DMS153 treated with DMSO at 0.1 percent for 48 hours (cell line): ENCODE data around the gene CD164L2.
A peak's percentile ranks its signal among the peaks of the same experiment; 100 is the strongest.
"Not testable (repeated sequence)": the region's sequence is repeated elsewhere in the genome, so short reads cannot be mapped to it uniquely, and the experiment has no call there.

Source experiments
- DNase-seq: peaks from one replicate; lab custom pipeline; 2025; ENCODE audit not compliant: unreplicated experiment; lab: John Stamatoyannopoulos, UW

CD164L2 gene

DNA sequence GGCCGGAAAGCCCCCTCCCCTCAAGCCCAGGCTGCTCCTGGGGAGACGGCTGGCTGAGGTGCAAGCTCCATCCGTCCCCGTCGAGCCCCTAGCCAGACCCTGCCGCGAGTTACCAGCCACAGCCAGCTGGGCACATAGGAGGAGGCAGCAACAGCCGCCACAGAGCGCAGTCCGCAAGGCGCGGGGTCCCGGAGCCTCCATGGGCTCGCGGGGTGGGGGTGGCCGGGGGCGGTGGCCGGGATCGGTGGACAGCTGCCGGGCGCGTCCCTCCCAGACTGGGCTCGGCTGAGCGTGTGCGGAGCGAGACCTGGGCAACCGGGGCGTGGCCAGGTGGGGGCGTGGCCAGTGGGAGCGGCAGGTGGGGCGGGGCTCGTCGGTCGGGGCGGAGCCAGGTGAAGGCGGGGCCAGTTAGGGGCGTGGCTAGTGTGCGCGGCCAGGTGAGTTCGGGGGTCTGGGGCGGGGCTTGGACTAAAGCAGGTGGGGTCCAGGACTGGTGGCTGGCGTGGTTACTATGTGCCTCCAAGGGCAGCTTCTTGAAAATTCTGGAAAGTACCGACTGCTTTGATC, at the start of gene CD164L2:
Gene CD164L2 (minus strand): TSS at position 295 of the 567 bp plus-strand sequence. CDS start 94 bp downstream, at position 201.
- DNase-seq, result peak; percentile 39

DNA sequence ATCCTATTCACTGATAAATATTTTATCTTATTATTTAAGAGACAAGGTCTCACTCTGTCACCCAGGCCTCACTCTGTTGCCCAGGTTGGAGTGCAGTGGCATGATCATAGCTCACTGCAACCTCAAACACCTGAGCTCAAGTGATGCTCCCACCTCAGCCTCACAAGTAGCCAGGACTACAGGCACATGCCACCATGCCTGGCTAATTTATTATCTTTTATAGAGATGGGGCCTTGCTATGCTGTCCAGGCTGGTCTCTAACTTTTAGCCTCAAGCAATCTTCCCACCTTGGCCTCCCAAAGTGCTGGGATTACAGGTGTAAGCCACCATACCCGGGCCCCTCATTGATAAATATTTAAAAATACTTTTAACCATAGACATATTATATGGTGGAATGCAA, 49.6 kb upstream of the CD164L2 start:
- not testable (repeated sequence) for DNase-seq

DNA sequence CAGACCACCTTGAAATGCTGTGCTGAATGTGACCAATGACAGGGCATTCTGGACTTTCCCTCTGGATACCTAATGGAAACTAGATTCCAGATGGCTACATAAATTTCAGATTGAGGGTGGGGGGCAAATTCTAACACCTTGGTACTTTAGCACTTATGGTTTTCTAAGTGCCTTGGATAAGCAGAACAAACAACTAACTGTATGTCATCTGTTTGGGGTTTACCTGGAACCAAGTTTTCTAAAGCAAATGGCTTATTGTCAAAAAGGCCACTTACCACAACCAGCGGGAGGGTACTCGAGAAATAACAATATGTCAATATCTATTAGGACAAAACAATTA, 48.4 kb upstream of the CD164L2 start:
- no peak for DNase-seq

DNA sequence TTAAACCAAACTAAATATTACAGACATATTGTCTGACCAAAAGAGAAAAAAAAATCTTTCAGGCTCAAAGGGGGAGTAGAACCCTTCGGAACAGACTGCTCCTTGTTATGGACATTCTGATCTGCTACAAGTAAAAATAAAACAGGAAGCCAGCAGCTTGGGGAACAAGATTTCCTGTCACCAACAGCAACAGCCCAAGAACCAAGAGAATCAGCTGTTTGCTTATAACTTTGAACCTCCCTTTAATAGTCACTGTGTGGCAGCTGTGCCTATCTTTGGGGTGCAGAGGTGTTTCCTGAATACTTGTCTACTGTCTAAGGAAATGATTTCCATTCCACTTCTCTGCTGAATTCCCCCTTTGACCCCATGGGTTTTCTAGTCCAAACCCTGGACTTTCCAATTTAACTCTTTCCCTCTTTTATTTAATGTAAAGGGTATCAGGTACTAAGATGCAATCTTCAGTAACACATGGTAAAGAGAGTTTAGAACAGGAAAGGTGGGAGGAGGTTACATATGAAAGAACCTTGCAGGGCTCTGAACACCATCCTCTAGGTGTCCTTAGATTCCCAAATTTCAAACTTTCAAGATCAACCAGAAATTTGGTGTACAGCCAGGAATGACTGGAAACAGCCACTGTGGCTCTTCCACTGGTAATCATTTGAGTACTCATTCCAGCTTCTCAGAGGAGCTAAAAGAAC, 47.9 kb upstream of the CD164L2 start:
- no peak for DNase-seq

DNA sequence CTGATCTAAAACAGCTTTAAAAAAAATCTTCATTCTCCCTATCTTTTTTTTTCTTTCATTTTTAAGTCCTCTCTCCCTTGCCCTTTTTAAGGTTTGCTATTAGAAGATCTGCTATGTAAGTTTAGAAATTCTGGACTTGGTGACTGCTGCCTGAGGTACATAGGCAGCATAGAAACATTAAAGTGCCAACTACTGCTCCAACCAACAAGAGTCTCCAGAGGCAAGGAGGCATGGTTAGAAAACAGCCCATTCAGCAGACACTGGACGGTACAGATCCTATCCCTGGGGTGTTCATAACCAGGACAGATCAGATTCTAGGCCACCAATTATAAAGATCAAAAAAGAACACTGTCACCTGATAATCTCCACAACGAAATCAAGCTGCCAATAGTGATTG, 45.9 kb upstream of the CD164L2 start:
- no peak for DNase-seq

DNA sequence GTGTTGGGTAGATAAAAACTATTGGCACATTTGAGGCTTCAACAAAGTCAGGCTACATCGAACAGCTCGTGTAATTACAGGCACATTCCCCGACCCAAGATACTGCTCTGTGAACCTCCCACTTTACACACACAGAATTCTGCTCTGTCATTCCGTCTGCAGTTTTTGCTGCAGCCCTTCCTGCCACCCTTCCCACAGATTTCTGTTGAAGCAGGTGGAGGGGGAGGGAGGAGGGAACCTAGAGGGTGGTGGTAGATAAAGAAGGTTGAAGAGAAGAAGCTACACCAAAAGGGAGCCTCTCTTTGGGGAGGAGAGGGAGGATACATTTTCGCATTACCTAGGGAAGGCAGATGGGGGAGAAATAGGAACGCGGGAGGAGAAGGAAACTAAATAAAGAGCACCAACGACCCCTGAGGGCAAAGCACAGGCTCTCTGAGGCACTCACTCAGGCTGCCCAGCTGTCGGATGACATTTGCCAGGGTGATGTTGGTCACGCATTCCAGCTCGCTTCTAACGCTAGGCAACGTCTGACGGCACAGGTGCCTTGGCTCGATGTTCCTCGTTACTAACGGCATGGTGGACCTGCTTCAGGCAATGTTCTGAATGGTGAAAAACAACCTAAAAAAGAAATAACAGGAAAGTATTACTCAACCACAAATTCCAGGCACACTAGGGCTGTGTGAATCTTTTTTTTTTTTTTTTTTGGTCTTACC, 45.3 kb upstream of the CD164L2 start:
- DNase-seq, result no peak

DNA sequence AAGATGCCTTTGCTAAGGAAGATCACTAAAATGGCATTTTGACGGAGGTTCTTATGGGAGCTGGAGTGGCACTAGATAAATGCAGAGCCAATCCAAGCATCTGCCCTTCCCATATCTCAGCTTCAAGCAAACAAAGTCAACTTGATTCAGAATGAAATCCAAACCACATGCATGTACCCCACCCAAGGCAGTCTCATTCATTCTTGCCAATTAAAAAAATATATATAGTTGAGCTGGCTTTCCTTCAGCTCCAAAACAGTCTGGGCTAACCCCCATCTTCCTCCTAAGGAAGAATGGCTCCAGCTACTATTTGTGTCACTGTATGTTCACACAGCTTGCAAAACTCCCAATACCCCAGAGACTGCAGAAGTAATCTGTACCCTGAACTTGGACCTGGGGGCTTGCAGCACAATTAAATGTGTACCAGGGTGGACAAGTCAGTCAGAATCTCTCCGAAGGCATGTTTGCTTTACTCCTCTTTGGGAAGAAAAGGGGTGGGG, 44.7 kb upstream of the CD164L2 start:
- DNase-seq, result no peak

DNA sequence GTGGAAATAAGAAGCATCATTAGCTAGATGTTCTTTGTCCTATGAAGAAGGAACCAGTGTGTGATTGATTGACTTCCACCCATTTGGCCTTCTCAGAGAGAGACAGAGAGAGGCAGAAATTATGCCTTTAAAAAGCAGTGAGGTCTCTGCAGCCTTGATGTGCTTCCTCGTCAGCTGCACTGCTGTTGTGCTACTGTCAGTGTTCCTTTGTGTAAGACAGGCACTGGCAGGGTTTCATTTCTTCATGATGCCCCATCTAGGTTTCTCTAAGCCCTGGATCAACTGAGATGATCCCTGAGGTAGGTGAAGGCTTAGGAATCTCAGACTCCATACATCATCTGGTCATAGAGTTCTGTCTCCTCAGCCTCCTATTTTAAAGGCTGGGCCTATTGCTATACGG, 44.2 kb upstream of the CD164L2 start:
- no peak for DNase-seq

DNA sequence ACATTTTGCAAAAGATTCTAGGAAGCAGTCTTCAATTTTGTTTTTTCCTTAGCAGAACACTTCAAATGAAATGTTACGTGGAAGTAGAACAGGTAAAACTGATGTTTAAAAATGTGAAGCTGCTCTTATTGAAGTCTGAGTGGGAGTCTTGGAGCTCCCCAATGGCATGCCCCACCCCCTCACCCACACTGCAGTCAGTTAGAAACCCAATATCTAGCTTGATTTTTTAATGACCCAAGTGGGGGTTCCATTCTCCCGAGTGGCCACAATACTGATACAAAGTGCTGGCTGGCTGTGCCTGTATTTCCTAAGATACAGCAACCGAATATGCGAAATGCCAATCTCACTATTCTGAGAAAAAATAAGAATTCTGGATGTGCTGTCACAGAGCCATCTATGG, 40.6 kb upstream of the CD164L2 start:
- DNase-seq, result no peak

DNA sequence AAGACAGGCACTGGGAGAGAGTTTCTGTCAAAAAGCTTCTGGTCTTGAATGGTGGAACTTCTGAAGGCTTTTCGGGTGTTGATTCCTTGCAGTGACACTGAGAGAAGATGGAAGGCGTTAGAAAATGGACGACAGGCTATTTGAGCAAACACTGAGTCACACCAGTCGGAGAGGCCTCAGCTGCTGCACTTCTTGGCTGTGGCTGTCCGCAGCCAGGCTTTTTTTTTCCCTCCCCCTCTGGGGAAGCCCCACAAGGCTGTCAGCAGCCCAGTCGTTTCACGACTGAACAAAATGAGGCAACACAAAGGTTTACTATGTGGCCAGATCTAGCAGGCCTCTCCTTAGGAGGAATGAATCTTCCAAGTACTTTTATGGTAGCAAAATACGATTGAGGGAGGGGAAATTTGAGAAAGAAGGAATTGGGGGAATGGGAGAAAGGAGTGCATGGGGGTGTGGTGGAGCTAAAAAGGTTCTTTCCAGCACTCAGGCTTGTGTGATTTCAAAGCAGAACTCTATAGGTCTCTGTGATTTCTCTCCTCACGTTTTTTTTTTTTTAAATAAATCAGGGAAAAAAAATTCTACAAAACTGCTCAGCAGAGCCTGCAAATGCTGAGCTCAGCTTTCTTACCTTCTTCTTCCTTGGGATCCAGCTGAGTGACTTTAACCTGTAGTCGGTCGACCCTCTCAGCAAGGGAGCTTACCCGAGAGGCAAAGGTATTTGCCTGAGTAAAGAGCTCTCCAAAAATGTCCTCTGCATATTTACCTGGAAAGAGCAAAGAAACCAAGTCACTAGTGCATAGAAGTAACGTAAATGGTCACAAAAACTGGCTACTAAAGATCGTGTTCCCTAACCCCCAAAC, 35.4 kb upstream of the CD164L2 start:
- no peak for DNase-seq

DNA sequence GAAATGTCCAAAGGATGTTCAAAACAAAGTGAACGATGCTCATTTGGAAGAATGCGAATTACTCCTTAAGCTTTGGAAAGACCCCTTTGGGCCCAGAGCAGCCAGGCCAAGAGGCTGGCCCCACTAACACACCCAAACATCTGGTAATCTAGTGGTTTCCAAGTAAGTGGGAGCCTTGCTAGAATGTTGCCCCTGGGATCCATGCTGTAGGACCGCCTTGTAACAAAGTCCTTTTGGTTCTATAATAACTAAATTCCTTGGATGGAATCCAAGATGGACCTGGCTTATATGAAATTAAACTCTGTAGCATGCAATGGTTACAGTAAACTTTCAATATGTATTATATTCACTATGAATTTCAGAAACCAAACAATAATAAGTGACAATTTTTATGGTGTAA, 34.6 kb upstream of the CD164L2 start:
- DNase-seq, result no peak

DNA sequence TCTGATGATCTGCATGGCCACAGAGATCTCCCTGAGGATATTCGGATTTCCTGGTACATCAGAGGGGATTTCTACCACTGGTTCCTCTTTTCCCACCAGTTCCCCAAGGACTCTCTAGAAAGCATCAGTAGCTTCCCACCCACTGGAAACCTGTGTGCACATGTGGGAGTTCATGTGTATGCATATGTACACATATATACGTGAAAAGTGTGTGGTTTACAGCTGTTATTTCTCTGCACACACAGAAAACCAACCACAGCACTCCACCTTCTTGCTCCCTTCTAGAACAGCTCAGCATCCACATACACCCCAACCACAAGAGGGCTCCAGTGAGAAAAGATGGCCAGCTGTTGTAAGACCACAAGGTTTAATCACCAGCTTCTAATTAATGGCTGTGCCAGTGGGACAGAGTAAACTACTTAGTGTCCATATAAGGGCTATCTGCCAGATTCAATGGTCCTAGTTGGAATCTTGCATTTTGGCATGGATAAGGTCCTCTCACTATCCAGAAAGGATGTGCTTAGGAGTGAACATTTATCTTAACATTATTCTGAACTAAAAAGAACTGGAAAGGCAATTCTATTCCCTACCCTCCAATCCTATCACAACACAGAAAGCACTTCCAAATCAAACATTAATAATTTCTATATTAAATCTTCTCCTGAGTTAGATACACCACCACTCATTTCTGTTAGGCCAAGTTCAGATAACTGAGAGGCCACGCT, 33.4 kb upstream of the CD164L2 start:
- peak; percentile 62 for DNase-seq

DNA sequence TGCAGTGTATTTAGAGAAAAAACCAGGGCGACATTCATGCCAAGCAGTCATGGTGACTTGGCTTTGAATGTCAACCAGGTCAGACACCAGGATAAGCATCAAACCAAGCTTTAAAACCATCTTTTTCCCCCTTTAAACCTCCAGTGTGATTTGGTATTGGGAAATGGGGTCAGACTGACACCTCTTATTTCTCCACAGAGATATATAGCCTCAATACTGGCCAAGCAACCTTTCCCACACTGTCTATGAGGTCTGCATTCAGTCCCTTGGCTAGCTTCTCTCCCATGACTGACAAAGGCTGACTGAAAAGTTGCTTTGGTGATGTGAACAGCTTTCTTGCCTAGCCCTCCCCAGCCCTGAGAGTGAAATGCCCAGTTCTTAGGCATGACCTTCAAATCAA, 31.0 kb upstream of the CD164L2 start:
- no peak for DNase-seq

DNA sequence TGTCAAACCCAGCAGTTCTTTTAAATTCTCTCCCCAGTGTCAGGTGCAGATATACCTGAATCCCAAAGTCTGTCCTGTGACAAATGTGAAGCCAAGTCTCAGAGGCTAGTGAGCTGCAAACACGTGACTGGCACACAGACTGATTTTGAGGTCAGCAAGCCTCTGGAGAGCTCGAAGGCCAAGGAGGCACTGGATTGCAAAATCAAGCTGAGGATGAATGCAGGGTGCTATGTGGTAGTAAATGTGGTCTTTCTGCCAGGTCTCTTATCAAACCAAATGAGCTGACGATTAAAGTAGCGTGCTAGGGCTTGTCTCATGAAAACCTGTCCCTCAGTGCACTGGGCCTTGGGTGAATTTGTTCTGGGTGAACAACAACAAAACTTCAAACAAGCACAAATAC, 29.9 kb upstream of the CD164L2 start:
- no peak for DNase-seq

DNA sequence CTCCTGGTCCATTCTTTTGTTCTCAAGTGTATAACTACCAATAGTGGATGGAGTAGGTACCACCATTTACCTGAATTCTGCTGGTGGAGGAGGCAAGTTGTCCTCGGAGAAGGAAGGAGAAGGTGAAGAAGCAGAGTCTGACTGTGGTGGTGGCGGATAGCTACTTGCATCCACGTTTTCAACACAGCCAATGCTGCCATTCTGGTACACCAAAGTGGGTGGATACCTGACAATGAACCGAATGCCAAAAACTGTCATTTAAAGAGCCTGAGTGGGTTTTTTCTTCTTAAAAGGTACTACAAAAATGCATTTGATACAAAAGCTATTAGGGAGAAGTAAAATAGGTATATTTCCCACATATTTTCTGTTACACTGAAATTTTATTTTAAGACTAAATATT, 29.4 kb upstream of the CD164L2 start:
- no peak for DNase-seq

DNA sequence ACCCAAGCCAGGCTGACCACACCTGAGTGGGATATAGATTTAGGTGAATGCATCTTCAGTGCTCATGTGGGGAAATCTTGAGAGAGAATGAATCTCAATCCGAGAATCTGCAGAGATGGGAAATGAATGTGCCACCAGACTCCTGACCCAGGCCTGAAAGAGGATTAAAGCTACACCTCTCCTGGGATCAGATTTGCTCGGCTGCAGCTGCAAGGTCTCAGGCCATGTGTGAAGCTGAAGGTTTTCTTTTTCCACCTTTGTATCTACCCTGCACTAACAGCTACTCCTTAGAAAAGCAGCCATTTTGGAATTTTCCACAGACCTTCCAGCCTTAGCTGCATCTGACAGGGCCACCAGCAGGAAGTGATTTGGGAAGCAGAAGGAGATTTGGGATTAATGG, 27.6 kb upstream of the CD164L2 start:
- no peak for DNase-seq

DNA sequence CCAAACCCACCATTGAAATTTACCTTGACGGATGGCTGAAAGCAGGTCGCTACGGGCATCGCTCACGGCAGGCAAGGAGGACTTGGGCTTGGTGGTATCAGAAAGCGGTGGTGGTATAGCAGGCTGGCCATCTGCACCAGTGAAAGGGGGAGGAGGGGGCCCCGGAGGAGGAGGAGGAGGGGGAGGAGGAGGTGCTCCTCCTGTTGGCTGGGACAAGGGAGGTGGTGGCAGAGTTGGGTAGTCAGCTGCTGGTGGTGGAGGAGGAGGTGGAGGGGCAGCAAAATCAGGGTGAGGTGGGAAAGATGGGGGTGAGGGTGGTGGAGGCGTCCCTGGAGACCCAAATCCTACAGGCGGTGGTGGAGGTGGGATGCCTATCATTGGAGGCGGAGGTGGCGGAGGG, 26.5 kb upstream of the CD164L2 start:
- DNase-seq, result no peak

DNA sequence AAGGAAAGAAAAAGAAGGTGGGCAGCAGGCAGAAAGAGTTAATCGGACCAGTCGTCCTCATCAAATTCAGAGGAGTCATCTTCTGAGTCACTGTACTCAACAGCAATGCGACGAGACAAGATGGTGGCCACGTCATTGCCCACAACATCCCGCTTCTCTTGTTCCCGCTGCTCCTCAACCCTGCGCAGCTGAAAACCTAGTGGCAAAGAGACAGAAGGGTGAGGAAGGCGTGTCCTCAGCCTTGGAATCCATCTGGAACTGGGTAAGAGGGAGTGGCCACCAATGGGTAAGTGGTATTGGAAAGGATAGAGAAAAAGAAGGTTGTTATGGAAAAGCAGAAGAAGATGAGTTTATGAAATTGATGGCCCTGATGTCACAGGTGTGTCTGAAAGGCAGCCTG, 25.0 kb upstream of the CD164L2 start:
- DNase-seq, result no peak

DNA sequence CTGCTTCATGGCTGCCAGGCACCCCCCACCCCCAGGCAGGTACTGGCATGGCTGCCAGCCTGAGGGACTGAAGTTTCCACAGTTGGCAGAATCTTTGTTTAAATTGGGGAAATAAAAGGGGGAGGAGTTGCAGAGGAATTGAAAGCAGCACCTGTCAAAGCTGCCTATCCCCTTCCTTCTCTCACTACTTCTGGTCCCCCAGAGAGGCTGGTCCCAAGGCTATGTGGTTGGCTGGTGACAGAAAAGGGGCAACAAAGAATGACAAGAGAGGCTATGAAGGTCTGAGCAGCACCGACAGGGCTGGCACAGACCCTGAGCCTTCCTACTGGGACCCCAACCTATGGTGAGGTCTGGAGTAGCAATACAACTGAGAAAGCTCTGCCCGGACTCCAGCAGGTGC, 23.7 kb upstream of the CD164L2 start:
- not testable (repeated sequence) for DNase-seq

DNA sequence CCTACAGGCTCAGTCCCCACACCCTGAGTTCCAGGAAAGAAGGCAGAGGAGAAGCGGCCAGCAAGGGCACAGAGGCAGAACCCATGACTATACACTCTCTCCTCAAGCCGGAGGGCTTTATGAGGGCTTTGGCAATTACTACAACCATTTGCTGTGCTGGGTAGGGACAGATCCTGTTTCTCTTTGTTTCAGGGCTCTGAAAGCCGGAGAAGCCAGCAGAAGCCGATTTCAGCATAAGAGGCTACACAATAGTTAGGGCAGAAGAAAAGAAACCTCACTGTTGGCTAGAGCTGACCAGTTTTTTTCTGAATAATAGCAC, 23.2 kb upstream of the CD164L2 start:
- no peak for DNase-seq
